ENCODE measurements around the gene RASAL1.

DNA sequence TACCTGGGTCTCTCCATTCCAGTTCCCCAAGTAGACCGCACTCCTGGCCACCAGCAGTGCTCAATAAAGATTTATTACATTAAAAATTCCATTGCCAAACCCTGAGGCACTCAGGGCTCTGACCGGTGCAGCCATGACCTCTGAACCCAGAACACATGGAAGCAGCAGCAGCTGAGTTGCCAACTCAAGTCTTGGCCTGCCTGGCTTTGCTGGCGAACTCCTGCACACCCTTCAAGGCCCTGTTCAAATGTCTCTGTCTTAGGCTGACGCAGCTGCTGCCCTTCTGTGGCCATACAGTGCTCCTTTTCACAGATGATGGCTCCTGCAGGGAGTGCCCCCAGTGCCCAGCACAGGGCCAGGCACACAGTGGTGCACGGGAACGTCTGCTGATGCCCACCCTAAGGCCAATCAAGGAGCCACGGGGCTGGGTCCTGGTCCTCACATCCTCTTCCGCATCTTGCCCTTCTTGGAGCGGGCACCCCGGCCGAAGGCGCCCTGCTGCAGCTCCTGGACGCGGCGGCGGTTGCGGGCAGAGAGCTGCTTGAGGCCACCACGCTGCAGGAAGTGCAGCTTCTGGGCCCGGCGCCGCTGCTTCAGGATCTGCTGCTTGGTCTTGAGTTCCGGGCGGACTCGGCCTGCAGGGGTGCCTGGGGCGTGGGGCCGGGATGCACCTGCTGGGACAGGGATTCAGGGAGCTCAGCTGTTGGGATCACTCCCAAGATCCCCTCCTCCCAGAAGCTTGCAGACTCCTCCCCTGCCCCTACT is 23.1 kb upstream of the RASAL1 start:
- TF ChIP-seq, protein P1, sequence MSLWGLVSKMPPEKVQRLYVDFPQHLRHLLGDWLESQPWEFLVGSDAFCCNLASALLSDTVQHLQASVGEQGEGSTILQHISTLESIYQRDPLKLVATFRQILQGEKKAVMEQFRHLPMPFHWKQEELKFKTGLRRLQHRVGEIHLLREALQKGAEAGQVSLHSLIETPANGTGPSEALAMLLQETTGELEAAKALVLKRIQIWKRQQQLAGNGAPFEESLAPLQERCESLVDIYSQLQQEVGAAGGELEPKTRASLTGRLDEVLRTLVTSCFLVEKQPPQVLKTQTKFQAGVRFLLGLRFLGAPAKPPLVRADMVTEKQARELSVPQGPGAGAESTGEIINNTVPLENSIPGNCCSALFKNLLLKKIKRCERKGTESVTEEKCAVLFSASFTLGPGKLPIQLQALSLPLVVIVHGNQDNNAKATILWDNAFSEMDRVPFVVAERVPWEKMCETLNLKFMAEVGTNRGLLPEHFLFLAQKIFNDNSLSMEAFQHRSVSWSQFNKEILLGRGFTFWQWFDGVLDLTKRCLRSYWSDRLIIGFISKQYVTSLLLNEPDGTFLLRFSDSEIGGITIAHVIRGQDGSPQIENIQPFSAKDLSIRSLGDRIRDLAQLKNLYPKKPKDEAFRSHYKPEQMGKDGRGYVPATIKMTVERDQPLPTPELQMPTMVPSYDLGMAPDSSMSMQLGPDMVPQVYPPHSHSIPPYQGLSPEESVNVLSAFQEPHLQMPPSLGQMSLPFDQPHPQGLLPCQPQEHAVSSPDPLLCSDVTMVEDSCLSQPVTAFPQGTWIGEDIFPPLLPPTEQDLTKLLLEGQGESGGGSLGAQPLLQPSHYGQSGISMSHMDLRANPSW (CRISPR knock-in tag; conservative IDR thresholded peaks at IDR 0.05; ENCODE audit: low read depth): no peak
- TF ChIP-seq ETV6 (CRISPR knock-in tag; IDR thresholded peaks at IDR 0.05): no peak
- TF ChIP-seq, protein P2, sequence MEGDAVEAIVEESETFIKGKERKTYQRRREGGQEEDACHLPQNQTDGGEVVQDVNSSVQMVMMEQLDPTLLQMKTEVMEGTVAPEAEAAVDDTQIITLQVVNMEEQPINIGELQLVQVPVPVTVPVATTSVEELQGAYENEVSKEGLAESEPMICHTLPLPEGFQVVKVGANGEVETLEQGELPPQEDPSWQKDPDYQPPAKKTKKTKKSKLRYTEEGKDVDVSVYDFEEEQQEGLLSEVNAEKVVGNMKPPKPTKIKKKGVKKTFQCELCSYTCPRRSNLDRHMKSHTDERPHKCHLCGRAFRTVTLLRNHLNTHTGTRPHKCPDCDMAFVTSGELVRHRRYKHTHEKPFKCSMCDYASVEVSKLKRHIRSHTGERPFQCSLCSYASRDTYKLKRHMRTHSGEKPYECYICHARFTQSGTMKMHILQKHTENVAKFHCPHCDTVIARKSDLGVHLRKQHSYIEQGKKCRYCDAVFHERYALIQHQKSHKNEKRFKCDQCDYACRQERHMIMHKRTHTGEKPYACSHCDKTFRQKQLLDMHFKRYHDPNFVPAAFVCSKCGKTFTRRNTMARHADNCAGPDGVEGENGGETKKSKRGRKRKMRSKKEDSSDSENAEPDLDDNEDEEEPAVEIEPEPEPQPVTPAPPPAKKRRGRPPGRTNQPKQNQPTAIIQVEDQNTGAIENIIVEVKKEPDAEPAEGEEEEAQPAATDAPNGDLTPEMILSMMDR (IDR thresholded peaks at IDR 0.05): no peak
- no peak for TF ChIP-seq OVOL2 (CRISPR knock-in tag; IDR thresholded peaks at IDR 0.05; ENCODE audit: borderline replicate concordance)
